Calu3 (cell line): ENCODE results near the gene ISOC1. TPM values are rescaled to one million over a fixed set of nuclear protein-coding genes. Genes with fewer than 3 reads are reported as not detected.

ENCODE experiments used
- BruUV-seq: library from RNA; stranded (reverse); fragments of 400-500 nt; replicated peaks from 2 replicates; lab custom pipeline; 2021; lab: Mats Ljungman, UMichigan
- CTCF ChIA-PET: fragments of 300-600 bp; sonication (Branson Sonifier 250); formaldehyde crosslinking; loops from one replicate; lab custom pipeline; 2022; ENCODE audit warnings: antibody characterized with exemption; lab: Charles Lee
- DNase-seq: peaks from one replicate; pipeline ENCODE4 v3.0.0; 2022
- H3K27ac Mint-ChIP-seq: one replicate; pipeline ENCODE4 v1.8.0; 2022; ENCODE audit warnings: mixed read lengths; ENCODE audit not compliant: unreplicated experiment
- H3K27me3 Mint-ChIP-seq: one replicate; pipeline ENCODE4 v1.8.0; 2022; ENCODE audit warnings: mixed read lengths; ENCODE audit not compliant: unreplicated experiment
- H3K36me3 Mint-ChIP-seq: one replicate; pipeline ENCODE4 v1.8.0; 2022; ENCODE audit warnings: mild to moderate bottlenecking, moderate library complexity, mixed read lengths; ENCODE audit not compliant: insufficient read depth, unreplicated experiment
- H3K4me1 Mint-ChIP-seq: one replicate; pipeline ENCODE4 v1.8.0; 2022; ENCODE audit warnings: mild to moderate bottlenecking, low read depth, mixed read lengths; ENCODE audit not compliant: unreplicated experiment
- H3K4me3 Mint-ChIP-seq: one replicate; pipeline ENCODE4 v1.8.0; 2022; ENCODE audit warnings: mild to moderate bottlenecking, low read depth, moderate library complexity, mixed read lengths; ENCODE audit not compliant: unreplicated experiment
- H3K9me3 Mint-ChIP-seq: one replicate; pipeline ENCODE4 v1.8.0; 2022; ENCODE audit warnings: low read depth, mixed read lengths; ENCODE audit not compliant: unreplicated experiment
- intact Hi-C: fragments of 100-400 bp; cut with micrococcal nuclease; formaldehyde crosslinking; loops from one replicate; pipeline ENCODE4 v1.10.0; 2022; ENCODE audit not compliant: unreplicated experiment
- total RNA-seq: library from RNA; stranded (reverse); gene quantifications from 2 replicates; pipeline ENCODE4 v1.2.3, GENCODE V29; 2022
- TF ChIP-seq, protein P1 (sequence below): fragments of 200-600 bp; IDR thresholded peaks from one replicate; pipeline ENCODE4 v1.8.0; 2022; ENCODE audit warnings: antibody characterized with exemption; ENCODE audit not compliant: unreplicated experiment

The ISOC1 gene
- total RNA-seq, 1 experiment from 2014 or later, result 32.6 TPM

DNA sequence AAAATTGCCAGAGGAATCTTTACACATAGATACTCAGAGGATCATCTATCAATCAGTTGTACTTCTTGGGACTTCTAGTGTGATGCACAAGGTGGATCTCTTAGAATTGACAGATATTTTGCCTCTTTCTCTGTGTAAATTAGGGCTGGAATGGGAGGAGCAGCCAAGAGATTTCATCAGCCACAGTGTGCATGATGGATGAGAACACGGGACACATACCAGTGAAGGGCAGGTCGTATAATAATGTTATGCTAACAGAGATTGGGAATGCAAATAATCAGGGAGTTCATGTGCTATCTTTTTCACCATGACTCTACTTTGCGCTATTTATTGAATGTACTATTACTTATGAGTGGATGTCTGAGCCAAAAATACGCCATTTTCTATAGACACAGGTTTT lies 43.3 kb upstream of the ISOC1 start:
- Mint-ChIP-seq H3K27me3 (no peaks in the 10 kb centered on the region), H3K4me3 (no peak overlapping the region), H3K9me3 (no peaks in the 10 kb centered on the region), H3K36me3 (no peaks in the 10 kb centered on the region), H3K27ac (no peak overlapping the region), H3K4me1 (no peaks in the 10 kb centered on the region)
- CTCF ChIA-PET, result no interaction called here
- no TSS peak for BruUV-seq
- intact Hi-C loops, result no loop called here
- DNase-seq, result no peak
- TF ChIP-seq, protein P1, sequence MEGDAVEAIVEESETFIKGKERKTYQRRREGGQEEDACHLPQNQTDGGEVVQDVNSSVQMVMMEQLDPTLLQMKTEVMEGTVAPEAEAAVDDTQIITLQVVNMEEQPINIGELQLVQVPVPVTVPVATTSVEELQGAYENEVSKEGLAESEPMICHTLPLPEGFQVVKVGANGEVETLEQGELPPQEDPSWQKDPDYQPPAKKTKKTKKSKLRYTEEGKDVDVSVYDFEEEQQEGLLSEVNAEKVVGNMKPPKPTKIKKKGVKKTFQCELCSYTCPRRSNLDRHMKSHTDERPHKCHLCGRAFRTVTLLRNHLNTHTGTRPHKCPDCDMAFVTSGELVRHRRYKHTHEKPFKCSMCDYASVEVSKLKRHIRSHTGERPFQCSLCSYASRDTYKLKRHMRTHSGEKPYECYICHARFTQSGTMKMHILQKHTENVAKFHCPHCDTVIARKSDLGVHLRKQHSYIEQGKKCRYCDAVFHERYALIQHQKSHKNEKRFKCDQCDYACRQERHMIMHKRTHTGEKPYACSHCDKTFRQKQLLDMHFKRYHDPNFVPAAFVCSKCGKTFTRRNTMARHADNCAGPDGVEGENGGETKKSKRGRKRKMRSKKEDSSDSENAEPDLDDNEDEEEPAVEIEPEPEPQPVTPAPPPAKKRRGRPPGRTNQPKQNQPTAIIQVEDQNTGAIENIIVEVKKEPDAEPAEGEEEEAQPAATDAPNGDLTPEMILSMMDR, result no peak

DNA sequence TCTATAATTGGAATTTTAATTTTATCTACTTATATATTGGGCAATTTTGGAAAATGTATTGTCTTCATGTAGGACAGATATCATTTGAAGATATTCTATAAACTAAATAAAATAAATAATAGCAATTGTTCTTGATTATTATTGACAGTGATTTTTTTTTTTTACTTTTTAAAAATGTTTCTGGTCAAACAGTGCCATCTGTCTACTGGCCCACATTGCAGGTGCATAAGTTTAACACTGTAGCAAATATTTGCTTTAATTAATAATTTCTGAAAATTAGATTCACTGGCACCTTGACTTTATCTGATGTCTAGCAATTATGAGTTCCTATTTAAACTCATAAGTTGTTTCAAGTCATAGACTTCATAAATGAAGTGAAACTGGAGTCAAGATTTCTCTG lies 41.1 kb upstream of the ISOC1 start:
- H3K9me3 Mint-ChIP-seq, result peaks cover 5% of the 10 kb centered on the region
- intact Hi-C loops, result loop anchor here (1.0 kb wide), 1 partner anchor 148 kb away; no protein-coding TSS in a partner anchor
- H3K36me3 Mint-ChIP-seq, result no peaks in the 10 kb centered on the region
- no peak for DNase-seq
- TF ChIP-seq, protein P1, result no peak
- no peak overlapping the region for H3K27ac Mint-ChIP-seq
- CTCF ChIA-PET, result interaction anchor here (0.7 kb wide), 1 partner anchor 129 kb away, joined by 6 read pairs; no protein-coding TSS in a partner anchor
- H3K27me3 Mint-ChIP-seq, result no peaks in the 10 kb centered on the region
- no peak overlapping the region for H3K4me3 Mint-ChIP-seq
- no peaks in the 10 kb centered on the region for H3K4me1 Mint-ChIP-seq
- no TSS peak for BruUV-seq

DNA sequence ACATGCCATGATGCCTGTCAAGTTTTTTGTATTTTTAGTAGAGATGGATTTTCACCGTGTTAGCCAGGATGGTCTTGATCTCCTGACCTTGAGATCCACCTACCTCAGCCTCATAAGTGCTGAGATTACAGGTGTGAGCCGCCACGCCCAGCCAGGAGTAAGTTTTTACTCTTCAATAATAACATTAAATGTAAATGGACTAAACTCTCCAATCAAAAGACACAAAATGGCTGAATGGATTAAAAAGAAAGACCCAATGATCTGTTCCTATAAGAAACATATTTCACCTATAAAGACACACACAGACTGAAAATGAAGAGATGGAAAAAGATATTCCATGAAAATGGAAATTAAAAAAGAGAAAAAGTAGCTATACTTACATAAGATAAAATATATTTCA lies 37.2 kb upstream of the ISOC1 start:
- Mint-ChIP-seq H3K4me1 (no peaks in the 10 kb centered on the region), H3K36me3 (no peaks in the 10 kb centered on the region), H3K27ac (no peak overlapping the region), H3K9me3 (peaks cover 5% of the 10 kb centered on the region), H3K4me3 (no peak overlapping the region), H3K27me3 (no peaks in the 10 kb centered on the region)
- CTCF ChIA-PET, result interaction anchor here (0.7 kb wide), 1 partner anchor 1655 kb away, joined by 3 read pairs; no protein-coding TSS in a partner anchor
- BruUV-seq, result no TSS peak
- no peak for DNase-seq
- TF ChIP-seq, protein P1, result no peak
- intact Hi-C loops, result no loop called here

DNA sequence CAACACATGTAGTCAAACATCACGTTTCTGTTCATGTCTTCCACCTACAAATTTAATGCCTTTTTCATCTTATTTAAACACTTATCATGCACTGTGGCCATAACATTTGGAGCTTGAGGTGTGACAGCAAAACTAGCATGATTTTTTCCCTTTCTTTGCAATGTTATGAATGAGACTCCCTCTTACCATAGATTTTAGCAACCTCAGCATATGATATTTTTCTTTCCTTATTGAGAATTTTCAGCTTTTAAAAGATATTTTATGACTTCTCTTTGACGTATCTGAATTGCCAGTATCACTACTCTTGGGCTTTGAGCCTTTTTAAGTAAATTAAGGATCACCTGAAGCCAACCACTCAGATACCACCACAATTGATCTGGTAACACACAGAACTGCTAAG lies 32.7 kb upstream of the ISOC1 start:
- Mint-ChIP-seq H3K27ac (no peak overlapping the region), H3K27me3 (no peaks in the 10 kb centered on the region), H3K4me3 (no peak overlapping the region), H3K4me1 (no peaks in the 10 kb centered on the region), H3K9me3 (peaks cover 4% of the 10 kb centered on the region), H3K36me3 (no peaks in the 10 kb centered on the region)
- CTCF ChIA-PET, result no interaction called here
- no peak for DNase-seq
- BruUV-seq, result no TSS peak
- intact Hi-C loops, result no loop called here
- TF ChIP-seq, protein P1, result no peak
